Measurements from ENCODE around the gene TECTA. TPM values are rescaled to one million over a fixed set of nuclear protein-coding genes. Genes with fewer than 3 reads are reported as not detected.
A peak's percentile ranks its signal among the peaks of the same experiment; 100 is the strongest.

The TECTA gene
- total and polyA plus RNA-seq, 2 of the 8 experiments (the other 6 are each of a cell fraction or from before 2014, with no cell fraction given) = 0.59 to 1.0 TPM

DNA sequence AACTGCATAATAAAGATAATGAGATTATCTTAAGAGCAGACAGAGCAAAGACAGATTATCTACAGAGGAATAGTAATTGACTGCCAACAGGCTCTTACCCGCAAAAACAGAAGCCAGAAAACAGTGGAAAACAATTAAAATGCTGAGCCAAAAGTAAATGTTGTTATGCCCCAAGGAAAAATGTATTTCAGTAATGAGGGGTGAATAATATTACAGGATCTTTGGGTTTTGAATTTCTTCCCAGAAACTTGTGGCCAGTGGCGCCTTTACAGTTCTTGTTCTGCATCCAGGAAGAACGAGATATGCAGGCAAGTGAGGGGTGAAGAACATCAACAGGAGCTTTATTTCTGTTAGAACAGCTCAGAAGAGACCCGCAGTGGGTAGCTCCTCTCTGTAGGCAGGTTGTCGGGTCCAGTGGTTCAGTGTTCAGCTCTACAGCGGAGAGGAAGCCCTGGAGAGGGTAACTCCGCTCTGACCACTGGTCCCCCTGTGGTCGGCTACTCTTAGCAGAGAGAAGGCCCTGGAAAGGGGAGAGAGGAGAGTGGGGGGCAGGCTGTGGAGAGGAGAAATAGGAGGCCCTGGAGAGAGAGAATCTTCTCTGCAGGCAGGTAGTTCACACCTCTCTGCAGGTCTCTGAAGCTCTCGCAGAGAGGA, 139.7 kb downstream of the TECTA start:
- no peaks in the 10 kb centered on the region for H3K36me3 ChIP-seq (ENCODE audit: control insufficient read depth in 2 of 4, insufficient read depth in 4 of 4, low read length in 3 of 4)
- 79% methylated on average over 9 of the region's 9 CpGs; no CpG with 5 or more reads in 1 of the 2 experiments for WGBS, 2 experiments (ENCODE audit: extremely low coverage in 1 of 2, insufficient coverage in 1 of 2, insufficient read length in 1 of 2, insufficient replicate concordance in 2 of 2, low coverage in 1 of 2, low lambda C conversion rate in 2 of 2, missing lambda C conversion rate in 1 of 2)
- H3K23ac ChIP-seq (ENCODE audit: insufficient read length) = no peak overlapping the region
- no peak overlapping the region for H2BK120ac ChIP-seq (replicated peaks; ENCODE audit: low read depth, low read length)
- POLR2A ChIA-PET (ENCODE audit: partially characterized antibody) = no interaction called here
- no peak overlapping the region for H4K91ac ChIP-seq (replicated peaks; ENCODE audit: insufficient read length, low read length)
- FAIRE-seq (no peak), DNase-seq (ENCODE audit: low read depth in 1 of 2, low spot score in 2 of 2) (no peak)
- H3K27ac ChIP-seq (ENCODE audit: low read depth, low read length) = no peak overlapping the region
- H2BK15ac ChIP-seq (ENCODE audit: low read length) = no peak overlapping the region
- CTCF ChIA-PET (ENCODE audit: partially characterized antibody) = interaction anchor here (0.9 to 1.8 kb wide), 4 partner anchors 10 to 138 kb away, joined by 3 to 5 read pairs (median 4); no protein-coding TSS in a partner anchor
- no peaks in the 10 kb centered on the region for H3K79me1 ChIP-seq (ENCODE audit: low read depth, low read length)
- no peak overlapping the region for H2AK5ac ChIP-seq (ENCODE audit: low read depth, low read length)
- H3K9ac ChIP-seq (replicated peaks in 1 of 4; ENCODE audit: extremely low read depth in 1 of 4, low read depth in 3 of 4, low read length in 3 of 4) = no peak overlapping the region
- H3K56ac ChIP-seq (replicated peaks; ENCODE audit: insufficient read length, low read depth, low read length) = no peak overlapping the region
- H2BK5ac ChIP-seq (ENCODE audit: low read depth, low read length) = no peak overlapping the region
- no peaks in the 10 kb centered on the region for H3K9me3 ChIP-seq (ENCODE audit: insufficient read depth in 2 of 2, low read depth in 1 of 2, low read length in 1 of 2)
- H3K4ac ChIP-seq (replicated peaks; ENCODE audit: insufficient read length, low read depth, low read length) = no peak overlapping the region
- no peak overlapping the region for H3K4me3 ChIP-seq (ENCODE audit: extremely low read depth in 1 of 4, insufficient read depth in 2 of 4, low read depth in 3 of 4, low read length in 4 of 4)
- no peaks in the 10 kb centered on the region for H3K27me3 ChIP-seq (replicated peaks in 1 of 4; ENCODE audit: control insufficient read depth in 3 of 4, extremely low read depth in 1 of 4, insufficient read depth in 3 of 4, low read length in 3 of 4)
- H2AFZ ChIP-seq (ENCODE audit: low read length) = no peak overlapping the region
- no peak overlapping the region; the same call in 1 of the 2 replicates for H3K18ac ChIP-seq (ENCODE audit: extremely low read depth, low read length)
- no peak overlapping the region; the same call in 1 of the 2 replicates for H2BK20ac ChIP-seq (ENCODE audit: low read length)
- no peaks in the 10 kb centered on the region for H4K20me1 ChIP-seq (replicated peaks in 1 of 2; ENCODE audit: control insufficient read depth in 1 of 2, insufficient read depth in 2 of 2, low read length in 2 of 2)
- peaks cover 4 to 12% (median 9%) of the 10 kb centered on the region in 4 experiments for H3K4me1 ChIP-seq (replicated peaks in 1 of 4; ENCODE audit: control insufficient read depth in 3 of 4, insufficient read depth in 4 of 4, low read length in 3 of 4)
- H4K8ac ChIP-seq (ENCODE audit: extremely low read depth, insufficient read depth, low read length) = peak overlapping the region; percentile 81
- H3K79me2 ChIP-seq (ENCODE audit: control insufficient read depth in 1 of 2, insufficient read depth in 2 of 2, low read length in 2 of 2) = no peaks in the 10 kb centered on the region
- H4K5ac ChIP-seq (ENCODE audit: insufficient read length, low read depth, low read length) = peak overlapping the region; percentile 15
- no peak overlapping the region for H3K4me2 ChIP-seq (ENCODE audit: insufficient read depth in 1 of 2, low read depth in 2 of 2, low read length in 2 of 2)
- H2BK12ac ChIP-seq (ENCODE audit: low read depth, low read length) = no peak overlapping the region
- no peak overlapping the region for H3K14ac ChIP-seq (ENCODE audit: insufficient read length)
- no peaks in the 10 kb centered on the region for H3K23me2 ChIP-seq (ENCODE audit: low read depth, low read length)
- no peak for TF ChIP-seq E2F6 (IDR thresholded peaks at IDR 0.05)
- no peak for TF ChIP-seq KDM5A (IDR thresholded peaks at IDR 0.05; ENCODE audit: low read length)
- no peak for TF ChIP-seq TBP (IDR thresholded peaks at IDR 0.05; ENCODE audit: low read depth, low read length)
- no peak for TF ChIP-seq HDAC6 (IDR thresholded peaks at IDR 0.05; ENCODE audit: low read depth, low read length)
- TF ChIP-seq SP4 (IDR thresholded peaks at IDR 0.05; ENCODE audit: low read length) = no peak
- no peak for TF ChIP-seq SIN3A (conservative IDR thresholded peaks at IDR 0.05 in 1 of 2, IDR thresholded peaks at IDR 0.05 in 1 of 2; ENCODE audit: low read depth in 1 of 2, low read length in 2 of 2)
- no peak for TF ChIP-seq RAD21 (IDR thresholded peaks at IDR 0.05 in 1 of 2, conservative IDR thresholded peaks at IDR 0.05 in 1 of 2; ENCODE audit: low read depth in 2 of 2, low read length in 2 of 2)
- TF ChIP-seq SIRT6 (IDR thresholded peaks at IDR 0.05; ENCODE audit: low read length) = no peak
- no peak for TF ChIP-seq POLR2AphosphoS5 (IDR thresholded peaks at IDR 0.05; ENCODE audit: low read depth, low read length)
- no peak for TF ChIP-seq CEBPB (IDR thresholded peaks at IDR 0.05; ENCODE audit: low read depth, low read length)
- TF ChIP-seq EZH2 (IDR thresholded peaks at IDR 0.05; ENCODE audit: low read depth, low read length, severe bottlenecking) = no peak
- no peak for TF ChIP-seq PHF8 (conservative IDR thresholded peaks at IDR 0.05; ENCODE audit: low read depth, low read length)

Data from H1 (cell line).